Suprapubic skin (tissue), 4 donors: Measurements from ENCODE around the gene CCDC57. TPM values are rescaled to one million over a fixed set of nuclear protein-coding genes. Genes with fewer than 3 reads are reported as not detected.

Source experiments
- DNase-seq, 2 donors: peaks; one replicate each; pipeline ENCODE4 v3.0.0-alpha.2; 2019; ENCODE audit warnings: low spot score in 2 of 2
- H3K27ac ChIP-seq: fragments of 200-600 bp; sonication (generic); one replicate; pipeline ENCODE4 v1.5.1; 2019
- H3K27me3 ChIP-seq: fragments of 200-600 bp; sonication (generic); one replicate; pipeline ENCODE4 v1.5.1; 2019
- H3K36me3 ChIP-seq: fragments of 200-600 bp; sonication (generic); one replicate; pipeline ENCODE4 v1.5.1; 2019
- H3K4me1 ChIP-seq: fragments of 200-600 bp; sonication (generic); one replicate; pipeline ENCODE4 v1.5.1; 2019
- H3K4me3 ChIP-seq: fragments of 200-600 bp; sonication (generic); one replicate; pipeline ENCODE4 v1.5.1; 2019; ENCODE audit warnings: mild to moderate bottlenecking
- H3K9me3 ChIP-seq: fragments of 200-600 bp; sonication (generic); one replicate; pipeline ENCODE4 v1.5.1; 2019
- CTCF ChIP-seq, 2 donors: fragments of 200-600 bp in 1 of 2; fragments of 450-650 bp in 1 of 2; sonication (generic) in 1 of 2; IDR thresholded peaks; one replicate each; pipeline ENCODE4 v1.5.1; 2016 to 2019; ENCODE audit warnings: antibody characterized with exemption in 2 of 2, mild to moderate bottlenecking in 1 of 2, moderate library complexity in 1 of 2
- EP300 ChIP-seq: sonication (generic); formaldehyde crosslinking; IDR thresholded peaks from one replicate; pipeline ENCODE4 v1.6.1; 2017; ENCODE audit warnings: antibody characterized with exemption
- POLR2A ChIP-seq, 2 donors: fragments of 450-650 bp; IDR thresholded peaks; one replicate each; pipeline ENCODE4 v1.6.1; 2017; ENCODE audit warnings: antibody characterized with exemption in 2 of 2, mild to moderate bottlenecking in 2 of 2, moderate library complexity in 2 of 2
- POLR2AphosphoS5 ChIP-seq, 3 donors: sonication (generic); formaldehyde crosslinking; IDR thresholded peaks; one replicate each; pipeline ENCODE4 v1.6.1; 2017; ENCODE audit warnings: antibody characterized with exemption in 3 of 3
- WGBS: methylation state at CpG from one replicate; pipeline ENCODE4 v1.1.5; 2018; 5-methylcytosine and 5-hydroxymethylcytosine counted together
- total RNA-seq, 4 donors: library from RNA; depleted of rRNA; stranded (reverse); fragments of >200 nt; gene quantifications; one replicate each; pipeline ENCODE4 v1.1.0, GENCODE V29; 2016

The CCDC57 gene
- total RNA-seq, 4 donors from 2014 or later: 16.1 to 29.8 (median 20.3) TPM

DNA sequence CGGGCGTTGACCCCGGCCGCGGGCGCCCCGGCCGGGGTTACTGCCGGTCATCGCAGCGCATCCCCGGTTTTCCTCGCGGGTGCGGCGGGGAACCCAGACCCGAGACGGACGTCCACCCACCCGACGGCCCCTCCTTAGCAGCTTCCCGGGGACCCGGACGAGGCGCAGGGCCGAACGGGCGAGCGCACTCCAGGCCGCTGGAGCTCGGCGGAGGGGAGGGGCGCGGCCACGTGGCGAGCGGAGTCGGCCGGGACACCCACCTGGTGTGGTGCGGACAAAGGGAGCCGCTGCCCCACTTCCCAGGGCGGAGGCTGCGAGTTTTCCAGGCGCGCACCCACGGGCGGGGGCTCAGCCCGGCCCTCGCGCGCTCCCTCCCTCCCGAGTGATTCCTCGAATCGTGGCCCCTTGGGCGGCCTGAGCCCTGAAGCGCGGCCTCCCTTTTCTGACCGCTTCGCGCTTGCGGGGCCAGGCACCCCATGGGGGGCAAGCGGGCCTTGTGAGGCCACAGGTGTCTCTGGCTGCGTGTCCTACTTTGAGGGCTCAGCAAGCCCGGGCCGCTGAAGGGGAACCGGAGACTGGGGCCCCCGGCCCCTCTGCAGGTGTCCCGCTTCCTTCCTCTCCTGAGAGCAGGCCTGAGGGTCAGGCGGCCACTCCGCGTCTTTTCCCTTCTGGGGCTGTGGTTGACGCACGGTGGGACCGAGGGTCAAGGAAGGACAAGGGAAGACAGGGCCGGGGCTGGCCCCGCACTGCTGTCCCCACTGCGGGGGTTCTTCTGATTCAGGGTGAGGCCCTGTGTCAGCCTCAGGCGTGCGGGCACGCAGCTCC lies 113.5 kb downstream of the CCDC57 start:
- H3K27me3 ChIP-seq: no peaks in the 10 kb centered on the region
- TF ChIP-seq POLR2AphosphoS5 (IDR thresholded peaks at IDR 0.05) (peak in 1 of 3 donors; percentile 13), CTCF (IDR thresholded peaks at IDR 0.05) (no peak)
- 2% methylated on average over 18 of the region's 80 CpGs for WGBS
- H3K36me3 ChIP-seq: peaks cover 21% of the 10 kb centered on the region
- peak overlapping the region; percentile 97 for H3K27ac ChIP-seq
- DNase-seq: no peak
- H3K4me3 ChIP-seq: peak overlapping the region; percentile 75
- no peaks in the 10 kb centered on the region for H3K9me3 ChIP-seq
- H3K4me1 ChIP-seq: peaks cover 73% of the 10 kb centered on the region

DNA sequence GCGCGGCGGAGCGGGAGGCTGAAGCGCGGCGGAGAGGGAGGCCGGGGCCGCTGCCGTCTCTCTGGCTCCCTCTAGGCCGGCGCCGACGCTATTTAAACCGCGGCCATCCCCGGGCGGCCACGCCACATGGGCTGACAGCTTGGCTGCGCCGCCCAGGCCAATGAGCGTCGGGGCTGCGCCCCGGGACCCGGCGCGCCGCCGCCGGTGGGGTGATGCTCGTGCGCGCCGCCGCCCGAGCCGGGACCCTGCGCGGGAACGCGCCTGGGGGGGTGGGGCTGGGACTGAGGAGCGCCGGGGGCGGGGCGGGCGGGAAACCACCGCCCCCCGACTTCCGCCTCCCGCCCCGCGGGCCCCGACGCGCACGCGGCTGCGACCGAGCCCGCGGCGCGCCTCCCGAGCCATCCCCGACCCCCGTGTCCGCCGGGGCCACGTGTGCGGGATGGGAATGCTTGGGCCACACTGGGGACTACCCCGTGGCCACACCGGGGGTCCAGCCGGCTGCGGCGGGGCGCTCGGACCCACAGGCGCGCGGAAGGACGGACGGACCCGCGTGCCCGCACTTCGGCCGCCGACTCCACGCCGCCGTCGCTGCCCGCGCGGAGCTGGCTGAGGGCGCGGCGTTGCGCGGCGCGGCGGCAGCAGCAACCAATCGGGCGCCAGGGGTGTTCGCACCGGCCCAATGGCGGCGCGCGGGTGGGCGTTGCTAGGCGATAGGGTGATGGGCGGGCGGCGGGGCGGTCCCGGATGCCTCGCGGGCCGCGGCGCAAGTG lies 114.3 kb downstream of the CCDC57 start, which contains the start of gene FASN:
Gene FASN, minus strand, starts transcription at position 68 of the 770 bp plus-strand sequence. CDS start 1,791 bp downstream, outside the sequence.
- Histone ChIP-seq H3K27ac (peak within 1 kb of the TSS; percentile 97), H3K36me3 (peaks cover 29% of the 10 kb centered on the region), H3K4me1 (peaks cover 65% of the 10 kb centered on the region), H3K4me3 (peak within 1 kb of the TSS; percentile 75), H3K27me3 (no peaks in the 10 kb centered on the region), H3K9me3 (no peaks in the 10 kb centered on the region)
- TF ChIP-seq POLR2A (IDR thresholded peaks at IDR 0.05): peak; percentile 79 to 97
- TF ChIP-seq CTCF (IDR thresholded peaks at IDR 0.05): peak in 1 of 2 donors; percentile 68
- TF ChIP-seq EP300: no peak
- peak in 2 of 3 donors; percentile 50 to 83 for TF ChIP-seq POLR2AphosphoS5 (IDR thresholded peaks at IDR 0.05)
- DNase-seq: peak; percentile 95 to 98
- WGBS: no CpG with 5 or more reads among the region's 124 CpGs

GRCh38 chr17:82097919-82098168 lies 114.8 kb downstream of the CCDC57 start:
- peaks cover 60% of the 10 kb centered on the region for H3K4me1 ChIP-seq
- DNase-seq: no peak
- WGBS: no CpG with 5 or more reads among the region's 36 CpGs
- peak overlapping the region; percentile 75 for H3K4me3 ChIP-seq
- no peaks in the 10 kb centered on the region for H3K9me3 ChIP-seq
- TF ChIP-seq POLR2AphosphoS5 (IDR thresholded peaks at IDR 0.05): no peak
- no peak for TF ChIP-seq EP300
- TF ChIP-seq CTCF (IDR thresholded peaks at IDR 0.05): no peak
- no peak for TF ChIP-seq POLR2A (IDR thresholded peaks at IDR 0.05)
- peak overlapping the region; percentile 97 for H3K27ac ChIP-seq
- peaks cover 35% of the 10 kb centered on the region for H3K36me3 ChIP-seq
- H3K27me3 ChIP-seq: no peaks in the 10 kb centered on the region

GRCh38 chr17:82097184-82097918 lies 115.3 kb downstream of the CCDC57 start:
- H3K36me3 ChIP-seq: peaks cover 39% of the 10 kb centered on the region
- 2% methylated on average over 14 of the region's 77 CpGs for WGBS
- no peak for TF ChIP-seq EP300
- no peak for TF ChIP-seq POLR2A (IDR thresholded peaks at IDR 0.05)
- no peak for TF ChIP-seq POLR2AphosphoS5 (IDR thresholded peaks at IDR 0.05)
- H3K27me3 ChIP-seq: no peaks in the 10 kb centered on the region
- H3K27ac ChIP-seq: peak overlapping the region; percentile 97
- no peaks in the 10 kb centered on the region for H3K9me3 ChIP-seq
- DNase-seq: no peak
- H3K4me1 ChIP-seq: peaks cover 58% of the 10 kb centered on the region
- H3K4me3 ChIP-seq: peak overlapping the region; percentile 75

- H3K36me3 ChIP-seq: peaks cover 46% of the 10 kb centered on the region
- TF ChIP-seq POLR2AphosphoS5 (IDR thresholded peaks at IDR 0.05) (no peak), CTCF (IDR thresholded peaks at IDR 0.05) (no peak), POLR2A (IDR thresholded peaks at IDR 0.05) (no peak), EP300 (no peak)
- peak overlapping the region; percentile 75 for H3K4me3 ChIP-seq
- no peaks in the 10 kb centered on the region for H3K9me3 ChIP-seq
- peak overlapping the region; percentile 97 for H3K27ac ChIP-seq
- DNase-seq: no peak
- H3K4me1 ChIP-seq: peaks cover 52% of the 10 kb centered on the region
- WGBS: 70% methylated on average over 5 of the region's 8 CpGs
- no peaks in the 10 kb centered on the region for H3K27me3 ChIP-seq
Measured at GRCh38 chr17:82096709-82097183, 115.9 kb downstream of the CCDC57 start.
